H54 (cell line): Measurements from ENCODE around the gene CPAMD8.
"Not testable (repeated sequence)": the region's sequence is repeated elsewhere in the genome, so short reads cannot be mapped to it uniquely, and the experiment has no call there.

Source experiments
- DNase-seq: peaks from one replicate; pipeline ENCODE4 v3.0.0; 2011; ENCODE audit warnings: low spot score, mixed read lengths; ENCODE audit not compliant: insufficient read length
- FAIRE-seq: peaks from 3 replicates; lab custom pipeline; 2011; peaks lifted over from hg19 to GRCh38; lab: Jason Lieb, UNC
- POLR2A ChIP-seq: IDR thresholded peaks from 2 replicates; pipeline ENCODE4 v1.6.1; 2011; ENCODE audit warnings: low read depth, mild to moderate bottlenecking, low read length

Gene CPAMD8

GRCh38 chr19:16940626-16941025, 86.0 kb downstream of the CPAMD8 start:
- FAIRE-seq: no peak
- no peak for TF ChIP-seq POLR2A
- DNase-seq: no peak

- DNase-seq, FAIRE-seq: not testable (repeated sequence)
Observed at GRCh38 chr19:16940063-16940462, 86.5 kb downstream of the CPAMD8 start.

GRCh38 chr19:16938211-16938610, 88.4 kb downstream of the CPAMD8 start:
- DNase-seq: no peak
- FAIRE-seq: no peak
- TF ChIP-seq POLR2A: no peak

GRCh38 chr19:16937796-16938195, 88.8 kb downstream of the CPAMD8 start:
- not testable (repeated sequence) for DNase-seq, FAIRE-seq

GRCh38 chr19:16936901-16937300, 89.7 kb downstream of the CPAMD8 start:
- TF ChIP-seq POLR2A: no peak
- FAIRE-seq: no peak
- DNase-seq: no peak

GRCh38 chr19:16934489-16934888, 92.1 kb downstream of the CPAMD8 start:
- FAIRE-seq: no peak
- no peak for TF ChIP-seq POLR2A
- no peak for DNase-seq

- TF ChIP-seq POLR2A: no peak
- no peak for DNase-seq
- no peak for FAIRE-seq
Observed at GRCh38 chr19:16931306-16931705, 95.3 kb downstream of the CPAMD8 start.

GRCh38 chr19:16930753-16931152, 95.9 kb downstream of the CPAMD8 start:
- no peak for DNase-seq
- TF ChIP-seq POLR2A: no peak
- no peak for FAIRE-seq

- FAIRE-seq (no peak), DNase-seq (no peak)
- no peak for TF ChIP-seq POLR2A
Observed at GRCh38 chr19:16928916-16929315, 97.7 kb downstream of the CPAMD8 start.

GRCh38 chr19:16928351-16928750, 98.3 kb downstream of the CPAMD8 start:
- FAIRE-seq: no peak
- DNase-seq: no peak
- no peak for TF ChIP-seq POLR2A

GRCh38 chr19:16927883-16928282, 98.7 kb downstream of the CPAMD8 start:
- DNase-seq (no peak), FAIRE-seq (no peak)
- TF ChIP-seq POLR2A: no peak

- no peak for TF ChIP-seq POLR2A
- FAIRE-seq: no peak
- no peak for DNase-seq
Observed at GRCh38 chr19:16922949-16923348, 103.7 kb downstream of the CPAMD8 start.

GRCh38 chr19:16922592-16922934, 104.0 kb downstream of the CPAMD8 start:
- no peak for FAIRE-seq
- no peak for TF ChIP-seq POLR2A
- no peak for DNase-seq

GRCh38 chr19:16921766-16922591, 104.6 kb downstream of the CPAMD8 start:
- FAIRE-seq (no peak), DNase-seq (no peak)
- TF ChIP-seq POLR2A: no peak

- DNase-seq (peak; percentile 81), FAIRE-seq (no peak)
- no peak for TF ChIP-seq POLR2A
Observed at GRCh38 chr19:16920816-16921529, 105.6 kb downstream of the CPAMD8 start.
